Activated CD4-positive, alpha-beta T cell treated with anti-CD3 and anti-CD28 coated beads, Interleukin-10, Interleukin-2, amounts not matched to agents 100 ng/mL and 50 ng/mL, durations not matched to agents 16 hours and 8 hours (primary cell): Measurements from ENCODE around the gene SAMD1.
"Not testable (repeated sequence)": the region's sequence is repeated elsewhere in the genome, so short reads cannot be mapped to it uniquely, and the experiment has no call there.

Experiments used
- DNase-seq: peaks from one replicate; pipeline ENCODE4 v3.0.0-alpha.2; 2020

SAMD1 gene

GRCh38 chr19:14059093-14059480 lies 31.5 kb downstream of the SAMD1 start:
- peak; percentile 52 for DNase-seq

GRCh38 chr19:14058182-14059092 lies 32.1 kb downstream of the SAMD1 start:
- DNase-seq = no peak

GRCh38 chr19:14056741-14057356 lies 33.7 kb downstream of the SAMD1 start:
- no peak for DNase-seq

- no peak for DNase-seq
Observed at GRCh38 chr19:14056069-14056666, 34.4 kb downstream of the SAMD1 start.

GRCh38 chr19:14055396-14055795 lies 35.2 kb downstream of the SAMD1 start:
- DNase-seq = no peak

- DNase-seq = no peak
Observed at GRCh38 chr19:14054721-14055120, 35.8 kb downstream of the SAMD1 start.

- no peak for DNase-seq
Observed at GRCh38 chr19:14054099-14054498, 36.5 kb downstream of the SAMD1 start.

- no peak for DNase-seq
Observed at GRCh38 chr19:14053500-14053899, 37.1 kb downstream of the SAMD1 start.

GRCh38 chr19:14053032-14053431 lies 37.5 kb downstream of the SAMD1 start:
- DNase-seq = no peak

- no peak for DNase-seq
Observed at GRCh38 chr19:14052470-14052869, 38.1 kb downstream of the SAMD1 start.

GRCh38 chr19:14051980-14052379 lies 38.6 kb downstream of the SAMD1 start:
- no peak for DNase-seq

- not testable (repeated sequence) for DNase-seq
Observed at GRCh38 chr19:14050961-14051360, 39.6 kb downstream of the SAMD1 start.

- no peak for DNase-seq
Observed at GRCh38 chr19:14050512-14050911, 40.0 kb downstream of the SAMD1 start.

GRCh38 chr19:14048443-14049153 lies 42.0 kb downstream of the SAMD1 start:
- DNase-seq = peak; percentile 77

GRCh38 chr19:14047866-14048265 lies 42.7 kb downstream of the SAMD1 start:
- not testable (repeated sequence) for DNase-seq

GRCh38 chr19:14042659-14043608 lies 47.6 kb downstream of the SAMD1 start:
- DNase-seq = peak; percentile 64

GRCh38 chr19:14039181-14039580 lies 51.4 kb downstream of the SAMD1 start:
- no peak for DNase-seq
